Measurements from ENCODE around the gene ACOT4.

GRCh38 chr14:73606271-73606670, 14.6 kb downstream of the ACOT4 start:
- TF ChIP-seq CTCF (conservative IDR thresholded peaks at IDR 0.05; ENCODE audit: low read depth in 2 of 2) (no peak), EZH2 (IDR thresholded peaks at IDR 0.05; ENCODE audit: low read depth, unreplicated experiment) (no peak), ZNF114 (CRISPR knock-in tag; IDR thresholded peaks at IDR 0.05) (no peak), POLR2AphosphoS5 (IDR thresholded peaks at IDR 0.05; ENCODE audit: low read depth) (no peak)
- TF ChIP-seq, protein P1, sequence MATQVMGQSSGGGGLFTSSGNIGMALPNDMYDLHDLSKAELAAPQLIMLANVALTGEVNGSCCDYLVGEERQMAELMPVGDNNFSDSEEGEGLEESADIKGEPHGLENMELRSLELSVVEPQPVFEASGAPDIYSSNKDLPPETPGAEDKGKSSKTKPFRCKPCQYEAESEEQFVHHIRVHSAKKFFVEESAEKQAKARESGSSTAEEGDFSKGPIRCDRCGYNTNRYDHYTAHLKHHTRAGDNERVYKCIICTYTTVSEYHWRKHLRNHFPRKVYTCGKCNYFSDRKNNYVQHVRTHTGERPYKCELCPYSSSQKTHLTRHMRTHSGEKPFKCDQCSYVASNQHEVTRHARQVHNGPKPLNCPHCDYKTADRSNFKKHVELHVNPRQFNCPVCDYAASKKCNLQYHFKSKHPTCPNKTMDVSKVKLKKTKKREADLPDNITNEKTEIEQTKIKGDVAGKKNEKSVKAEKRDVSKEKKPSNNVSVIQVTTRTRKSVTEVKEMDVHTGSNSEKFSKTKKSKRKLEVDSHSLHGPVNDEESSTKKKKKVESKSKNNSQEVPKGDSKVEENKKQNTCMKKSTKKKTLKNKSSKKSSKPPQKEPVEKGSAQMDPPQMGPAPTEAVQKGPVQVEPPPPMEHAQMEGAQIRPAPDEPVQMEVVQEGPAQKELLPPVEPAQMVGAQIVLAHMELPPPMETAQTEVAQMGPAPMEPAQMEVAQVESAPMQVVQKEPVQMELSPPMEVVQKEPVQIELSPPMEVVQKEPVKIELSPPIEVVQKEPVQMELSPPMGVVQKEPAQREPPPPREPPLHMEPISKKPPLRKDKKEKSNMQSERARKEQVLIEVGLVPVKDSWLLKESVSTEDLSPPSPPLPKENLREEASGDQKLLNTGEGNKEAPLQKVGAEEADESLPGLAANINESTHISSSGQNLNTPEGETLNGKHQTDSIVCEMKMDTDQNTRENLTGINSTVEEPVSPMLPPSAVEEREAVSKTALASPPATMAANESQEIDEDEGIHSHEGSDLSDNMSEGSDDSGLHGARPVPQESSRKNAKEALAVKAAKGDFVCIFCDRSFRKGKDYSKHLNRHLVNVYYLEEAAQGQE (IDR thresholded peaks at IDR 0.05; ENCODE audit: unreplicated experiment), result no peak

Data from GM23338 (cell line).